IPS-18a (cell line): ENCODE measurements around the gene SLC22A17.

Source experiments
- H3K27ac ChIP-seq: one replicate; pipeline ENCODE4 v1.5.1; 2013; ENCODE audit warnings: low read length
- H3K27me3 ChIP-seq: one replicate; pipeline ENCODE4 v1.6.1; 2013; ENCODE audit warnings: mild to moderate bottlenecking, low read length; ENCODE audit not compliant: control insufficient read depth, insufficient read depth
- H3K36me3 ChIP-seq: one replicate; pipeline ENCODE4 v1.6.1; 2013; ENCODE audit warnings: low read depth, low read length; ENCODE audit not compliant: control insufficient read depth
- H3K4me1 ChIP-seq: one replicate; pipeline ENCODE4 v1.6.1; 2013; ENCODE audit warnings: low read depth, low read length; ENCODE audit not compliant: control insufficient read depth
- H3K4me3 ChIP-seq: one replicate; pipeline ENCODE4 v1.5.1; 2013; ENCODE audit warnings: low read length
- H3K9ac ChIP-seq: one replicate; pipeline ENCODE4 v1.6.1; 2013; ENCODE audit warnings: mild to moderate bottlenecking, low read length, moderate library complexity
- H3K9me3 ChIP-seq: one replicate; pipeline ENCODE4 v1.6.1; 2013; ENCODE audit warnings: low read depth, low read length; ENCODE audit not compliant: control insufficient read depth

The SLC22A17 gene

GRCh38 chr14:23307687-23308644 is 44.7 kb downstream of the SLC22A17 start:
- Histone ChIP-seq H3K27me3 (peaks cover 15% of the 10 kb centered on the region), H3K27ac (no peak overlapping the region), H3K9ac (no peak overlapping the region), H3K36me3 (peaks cover 4% of the 10 kb centered on the region), H3K9me3 (no peaks in the 10 kb centered on the region), H3K4me3 (peak overlapping the region; percentile 79), H3K4me1 (peaks cover 11% of the 10 kb centered on the region)

DNA sequence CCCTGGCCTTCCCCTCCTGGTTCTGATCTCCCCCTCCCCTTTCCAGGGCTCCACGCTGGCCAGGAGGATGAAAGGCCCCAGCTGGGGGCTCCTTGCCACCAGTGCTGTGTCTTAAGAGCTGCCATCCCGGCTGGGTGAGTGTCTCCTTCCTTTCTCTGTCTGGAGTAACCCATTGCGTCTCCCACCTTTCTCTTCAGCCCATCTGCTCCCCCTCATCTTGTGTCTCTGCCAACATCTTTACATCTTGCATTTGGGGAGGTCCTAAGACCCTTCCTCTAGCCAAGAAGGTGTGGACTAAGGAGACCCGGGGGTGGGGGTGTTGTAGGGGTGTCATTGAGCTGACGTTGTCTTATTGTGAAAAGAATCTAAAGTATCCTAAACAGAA is 45.5 kb downstream of the SLC22A17 start:
- Histone ChIP-seq H3K27me3 (peaks cover 15% of the 10 kb centered on the region), H3K9me3 (no peaks in the 10 kb centered on the region), H3K9ac (peak overlapping the region; percentile 61), H3K27ac (peak overlapping the region; percentile 3), H3K4me1 (peaks cover 11% of the 10 kb centered on the region), H3K36me3 (peaks cover 4% of the 10 kb centered on the region), H3K4me3 (peak overlapping the region; percentile 79)

DNA sequence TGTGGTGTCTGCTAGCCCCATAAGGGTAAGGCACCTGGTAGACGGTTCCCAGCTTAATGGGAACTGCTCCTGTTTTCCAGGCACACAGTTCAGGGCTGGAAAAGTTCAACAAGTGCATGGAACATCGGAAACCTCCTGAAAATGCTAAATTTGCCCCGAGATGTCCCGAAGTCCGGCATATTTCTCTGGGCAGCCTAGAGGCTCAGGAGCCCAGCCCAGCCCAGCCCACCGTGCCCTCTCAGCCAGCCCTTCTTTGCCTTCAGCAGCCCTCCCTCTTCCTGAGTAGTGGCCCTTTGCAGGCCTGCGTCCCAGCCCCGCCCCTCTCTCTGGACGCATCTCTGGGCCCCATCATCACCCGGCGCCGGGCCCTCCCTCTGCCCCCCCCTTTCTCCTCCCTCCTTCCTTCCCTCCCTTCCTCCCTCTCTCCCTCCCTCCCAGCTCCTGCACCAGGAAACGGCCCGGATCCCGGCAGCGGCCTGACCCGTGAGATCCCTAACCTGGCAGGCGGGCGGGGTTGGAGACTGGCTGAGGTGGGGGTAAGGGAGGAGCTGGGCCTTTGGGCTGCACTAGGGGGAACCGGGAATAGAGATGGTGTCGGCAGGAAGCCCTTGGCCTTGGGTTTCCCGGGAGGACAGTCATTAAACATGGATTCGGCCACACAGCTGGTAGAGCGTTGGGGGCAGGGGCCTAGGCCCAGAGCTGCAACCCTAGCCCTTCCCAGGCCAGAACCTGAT is 46.1 kb downstream of the SLC22A17 start, which contains the start of gene BCL2L2:
BCL2L2 (plus strand) TSS at position 422 of the 734 bp plus-strand sequence. CDS start 935 bp downstream, outside the sequence.
- Histone ChIP-seq H3K36me3 (peaks cover 4% of the 10 kb centered on the region), H3K27ac (peak within 1 kb of the TSS; percentile 3), H3K9ac (peak within 1 kb of the TSS; percentile 64), H3K27me3 (peaks cover 15% of the 10 kb centered on the region), H3K9me3 (no peaks in the 10 kb centered on the region), H3K4me3 (peak within 1 kb of the TSS; percentile 79), H3K4me1 (peaks cover 11% of the 10 kb centered on the region)

- H3K4me3 ChIP-seq = peak within 1 kb of the TSS; percentile 76
- peak within 1 kb of the TSS; percentile 57 for H3K9ac ChIP-seq
- no peak within 1 kb of the TSS for H3K27ac ChIP-seq
- H3K27me3 ChIP-seq = peaks cover 47% of the 10 kb centered on the region
- H3K9me3 ChIP-seq = no peaks in the 10 kb centered on the region
- peaks cover 14% of the 10 kb centered on the region for H3K4me1 ChIP-seq
- no peaks in the 10 kb centered on the region for H3K36me3 ChIP-seq
Observed at GRCh38 chr14:23302290-23303225, 50.1 kb downstream of the SLC22A17 start, which contains the start of gene PPP1R3E. TSS of gene PPP1R3E (minus strand) at chr14:23302859. CDS start at chr14:23302576, 283 bp downstream.

DNA sequence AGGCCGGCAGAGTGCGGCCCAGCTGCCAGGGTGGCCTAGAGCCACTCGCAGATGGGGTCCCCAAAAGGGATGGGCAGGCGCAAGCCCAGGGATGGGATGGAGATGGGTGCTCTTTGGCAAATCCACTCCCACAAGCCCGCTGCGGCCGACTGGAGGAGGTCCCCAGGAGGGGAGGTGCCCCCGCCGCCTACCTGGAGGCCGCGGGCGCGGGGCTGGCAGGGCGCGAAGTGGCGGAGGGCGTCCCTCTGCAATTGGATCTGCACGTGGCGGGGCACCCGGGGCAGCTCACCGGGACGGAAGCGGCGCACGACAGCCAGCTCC is 50.8 kb downstream of the SLC22A17 start:
- Histone ChIP-seq H3K27me3 (peaks cover 54% of the 10 kb centered on the region), H3K4me1 (peaks cover 11% of the 10 kb centered on the region), H3K27ac (no peak overlapping the region), H3K36me3 (no peaks in the 10 kb centered on the region), H3K9ac (peak overlapping the region; percentile 57), H3K9me3 (no peaks in the 10 kb centered on the region), H3K4me3 (peak overlapping the region; percentile 76)

- Histone ChIP-seq H3K36me3 (no peaks in the 10 kb centered on the region), H3K27ac (no peak overlapping the region), H3K4me1 (peaks cover 11% of the 10 kb centered on the region), H3K27me3 (peaks cover 59% of the 10 kb centered on the region), H3K9ac (peak overlapping the region; percentile 57), H3K9me3 (no peaks in the 10 kb centered on the region), H3K4me3 (peak overlapping the region; percentile 76)
Observed at GRCh38 chr14:23301288-23301968, 51.3 kb downstream of the SLC22A17 start.

- peaks cover 65% of the 10 kb centered on the region for H3K27me3 ChIP-seq
- peak overlapping the region; percentile 76 for H3K4me3 ChIP-seq
- no peak overlapping the region for H3K9ac ChIP-seq
- peaks cover 5% of the 10 kb centered on the region for H3K4me1 ChIP-seq
- H3K36me3 ChIP-seq = no peaks in the 10 kb centered on the region
- no peak overlapping the region for H3K27ac ChIP-seq
- H3K9me3 ChIP-seq = no peaks in the 10 kb centered on the region
Observed at GRCh38 chr14:23300687-23301223, 51.9 kb downstream of the SLC22A17 start.

DNA sequence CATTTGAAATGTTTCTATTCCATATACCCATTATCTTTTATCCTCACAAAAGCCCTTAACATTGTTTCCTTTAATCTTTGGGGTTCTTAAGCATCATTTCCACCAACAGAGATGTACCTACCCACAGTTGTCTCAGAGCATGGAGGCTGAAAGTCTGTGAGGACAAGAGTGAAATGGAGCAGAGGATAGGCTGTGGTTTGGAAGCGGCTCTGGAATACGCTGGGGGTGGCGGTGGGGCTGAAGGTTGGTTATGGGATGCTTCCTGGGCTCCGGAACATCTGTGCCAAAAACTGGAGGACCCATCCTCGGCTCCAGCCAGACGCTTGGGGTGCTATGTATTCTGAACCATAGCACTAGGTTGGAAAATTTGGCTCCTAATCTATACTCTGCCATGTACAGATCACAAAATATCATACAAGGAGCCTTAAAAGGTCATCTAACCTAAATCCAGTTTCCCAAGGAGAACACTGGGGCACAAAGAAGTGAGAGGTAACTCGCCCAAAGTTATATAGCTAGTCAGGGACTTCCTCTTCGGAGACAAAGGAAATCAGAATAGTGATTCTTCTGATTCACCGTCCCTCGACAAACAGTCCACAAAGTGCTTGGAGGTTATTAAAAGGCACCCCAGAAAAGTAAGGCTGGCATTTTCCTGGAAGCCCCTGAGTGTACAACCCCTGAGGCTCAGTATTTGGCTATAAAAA is 52.6 kb downstream of the SLC22A17 start:
- H3K4me3 ChIP-seq = peak overlapping the region; percentile 76
- H3K4me1 ChIP-seq = peaks cover 5% of the 10 kb centered on the region
- no peaks in the 10 kb centered on the region for H3K9me3 ChIP-seq
- peaks cover 72% of the 10 kb centered on the region for H3K27me3 ChIP-seq
- no peak overlapping the region for H3K27ac ChIP-seq
- H3K36me3 ChIP-seq = no peaks in the 10 kb centered on the region
- H3K9ac ChIP-seq = no peak overlapping the region

- no peaks in the 10 kb centered on the region for H3K36me3 ChIP-seq
- H3K9me3 ChIP-seq = no peaks in the 10 kb centered on the region
- H3K9ac ChIP-seq = no peak overlapping the region
- H3K27me3 ChIP-seq = peaks cover 79% of the 10 kb centered on the region
- H3K27ac ChIP-seq = no peak overlapping the region
- no peak overlapping the region for H3K4me3 ChIP-seq
- peaks cover 5% of the 10 kb centered on the region for H3K4me1 ChIP-seq
Observed at GRCh38 chr14:23299211-23299957, 53.3 kb downstream of the SLC22A17 start.
